K562 (cell line): Measurements from ENCODE around the gene ANKH. TPM values are rescaled to one million over a fixed set of nuclear protein-coding genes. Genes with fewer than 3 reads are reported as not detected.

Source experiments
- ARNT ChIP-seq, 2 experiments: fragments of 450-650 bp; IDR thresholded peaks; 2 replicates each; pipeline ENCODE4 v1.6.1; 2016; ENCODE audit warnings: mild to moderate bottlenecking in 1 of 2
- BACH1 ChIP-seq: fragments of 200-800 bp; sonication (Bioruptor generic); IDR thresholded peaks from 2 replicates; pipeline ENCODE4 v1.6.1; 2016; ENCODE audit warnings: missing genetic modification characterization, missing compliant biosample characterization
- C11orf30 ChIP-seq: fragments of 450-650 bp; IDR thresholded peaks from 2 replicates; pipeline ENCODE4 v1.6.1; 2016; ENCODE audit warnings: low read depth, mild to moderate bottlenecking
- FOXK2 ChIP-seq, 2 experiments: fragments of 450-650 bp; IDR thresholded peaks in 1 of 2; conservative IDR thresholded peaks in 1 of 2; 2 replicates each; pipeline ENCODE4 v1.6.1; 2016; ENCODE audit warnings: low read depth in 2 of 2, mild to moderate bottlenecking in 1 of 2
- FOXM1 ChIP-seq, 2 experiments: fragments of 450-650 bp in 1 of 2; sonication (generic) in 1 of 2; formaldehyde crosslinking in 1 of 2; IDR thresholded peaks; 2 replicates each; pipeline versions ENCODE4 v1.6.1 to v1.9.0; 2017 to 2022; ENCODE audit warnings: low read depth in 2 of 2, mild to moderate bottlenecking in 2 of 2, missing genetic modification reagents in 1 of 2, moderate library complexity in 1 of 2
- KHSRP ChIP-seq: fragments of 450-650 bp; IDR thresholded peaks from 2 replicates; pipeline ENCODE4 v1.6.1; 2017
- MAFF ChIP-seq: IDR thresholded peaks from 2 replicates; pipeline ENCODE4 v1.6.1; 2012; ENCODE audit warnings: low read length, improper control_type of control experiment
- NRF1 ChIP-seq, 2 experiments: fragments of 450-650 bp; IDR thresholded peaks in 1 of 2; conservative IDR thresholded peaks in 1 of 2; 2 replicates each; pipeline ENCODE4 v1.6.1; 2014; ENCODE audit warnings: mild to moderate bottlenecking in 2 of 2
- ZNF24 ChIP-seq: fragments of 450-650 bp; IDR thresholded peaks from 2 replicates; pipeline ENCODE4 v1.6.1; 2016
- ZNF316 ChIP-seq: fragments of 450-650 bp; IDR thresholded peaks from 2 replicates; pipeline ENCODE4 v1.6.1; 2016
- ZNF589 ChIP-seq: fragments of 200-800 bp; sonication (Bioruptor generic); IDR thresholded peaks from 2 replicates; pipeline ENCODE4 v1.6.1; 2016; ENCODE audit warnings: low read depth, missing genetic modification characterization, missing compliant biosample characterization
- polyA plus RNA-seq, 8 experiments: library from polyadenylated mRNA; depleted of rRNA in 4 of 8; stranded (reverse) in 5 of 8; unstranded in 3 of 8; fragments of >200 nt; fragmentation: Nextera tagmentation in 2 of 8; fragmentation: Illumina TruSeq in 1 of 8; extraction: Ambion mirVana in 2 of 8; extraction: Trizol in 1 of 8; gene quantifications; 2 replicates each; pipeline versions ENCODE4 v1.2.1 to v1.2.3, GENCODE V29; 2011 to 2014; ENCODE audit warnings: inconsistent platforms in 1 of 8, missing spikeins in 1 of 8
- total RNA-seq, 7 experiments: library from RNA; depleted of rRNA in 6 of 7; stranded (reverse); fragments of >200 nt in 6 of 7; fragmentation: Illumina TruSeq in 2 of 7; extraction: Trizol in 2 of 7; gene quantifications; 2 replicates each; pipeline versions ENCODE4 v1.2.1 to v1.2.3, GENCODE V29; 2011 to 2021; ENCODE audit warnings: low replicate concordance in 1 of 7
- TF ChIP-seq, protein P1 (sequence below), 2 experiments: fragments of 200-800 bp in 1 of 2; sonication (Bioruptor generic) in 1 of 2; sonication (generic) in 1 of 2; formaldehyde crosslinking in 1 of 2; IDR thresholded peaks in 1 of 2; conservative IDR thresholded peaks in 1 of 2; 2 replicates each; pipeline versions ENCODE4 v1.5.0 to v1.6.1; 2016 to 2020; ENCODE audit warnings: missing compliant biosample characterization in 1 of 2, missing genetic modification characterization in 1 of 2, missing genetic modification reagents in 1 of 2
- TF ChIP-seq, protein P2 (sequence below): fragments of 450-650 bp; IDR thresholded peaks from 2 replicates; pipeline ENCODE4 v1.6.1; 2016; ENCODE audit warnings: borderline replicate concordance
- TF ChIP-seq, protein P3 (sequence below): fragments of 450-650 bp; IDR thresholded peaks from 2 replicates; pipeline ENCODE4 v1.6.1; 2017; ENCODE audit warnings: antibody characterized with exemption, mild to moderate bottlenecking

ANKH gene
- total and polyA plus RNA-seq, 9 of the 15 experiments (the other 6 are each of a cell fraction or from before 2014, with no cell fraction given) = 0.79 to 12.2 (median 4.5) TPM

DNA sequence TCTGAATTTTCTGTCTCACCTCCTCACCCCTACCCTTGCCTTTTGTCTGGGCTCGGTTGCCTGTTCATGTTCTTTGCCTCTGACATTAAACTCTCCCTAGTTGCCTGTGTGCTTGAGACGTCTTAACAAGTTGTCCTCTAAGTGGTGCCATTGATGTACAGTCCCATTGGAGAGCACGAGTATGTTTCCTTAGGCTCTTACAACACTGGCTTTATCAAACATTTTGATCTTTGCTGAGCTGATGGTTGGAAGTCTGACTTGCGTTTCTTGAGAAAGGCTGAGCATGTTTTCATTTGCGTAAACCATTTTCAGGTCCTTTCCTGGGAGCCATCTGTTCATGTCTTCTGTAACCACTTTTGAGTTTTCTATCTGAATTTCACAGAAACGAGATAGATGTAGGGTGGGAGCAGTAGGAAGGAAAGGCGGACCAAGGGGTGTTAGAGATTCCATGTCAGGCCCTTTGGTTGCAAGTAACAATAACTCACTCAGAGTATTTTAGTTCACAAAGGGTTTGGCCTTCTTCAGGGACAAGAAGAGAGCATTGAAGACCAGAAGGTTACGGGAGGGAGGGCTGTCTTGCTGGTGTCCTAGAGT, 171.7 kb downstream of the ANKH start (continued):
- TF ChIP-seq NRF1 (conservative IDR thresholded peaks at IDR 0.05 in 1 of 2, IDR thresholded peaks at IDR 0.05 in 1 of 2) (0 out of 4 replicates have a peak, but pooled peaks of 1 of the 2 experiments have one; percentile 14), KHSRP (no peak), FOXM1 (IDR thresholded peaks at IDR 0.05; ENCODE audit: low read depth) (no peak), FOXM1 (CRISPR knock-in tag; IDR thresholded peaks at IDR 0.05; ENCODE audit: low read depth) (no peak), ZNF316 (peak; percentile 72), FOXK2 (conservative IDR thresholded peaks at IDR 0.05 in 1 of 2, IDR thresholded peaks at IDR 0.05 in 1 of 2; ENCODE audit: low read depth in 2 of 2) (peak; percentile 64 to 73; a peak in 2 of 4 replicates), BACH1 (tag) (peak; percentile 79; the same call in 1 of the 2 replicates), ARNT (IDR thresholded peaks at IDR 0.05) (peak in 1 of 2 experiments; percentile 66; a peak in 1 of 4 replicates), ZNF589 (CRISPR knock-in tag) (no peak), C11orf30 (peak; percentile 79), MAFF (peak; percentile 38; the same call in 1 of the 2 replicates), ZNF24 (no peak)
- TF ChIP-seq, protein P1, sequence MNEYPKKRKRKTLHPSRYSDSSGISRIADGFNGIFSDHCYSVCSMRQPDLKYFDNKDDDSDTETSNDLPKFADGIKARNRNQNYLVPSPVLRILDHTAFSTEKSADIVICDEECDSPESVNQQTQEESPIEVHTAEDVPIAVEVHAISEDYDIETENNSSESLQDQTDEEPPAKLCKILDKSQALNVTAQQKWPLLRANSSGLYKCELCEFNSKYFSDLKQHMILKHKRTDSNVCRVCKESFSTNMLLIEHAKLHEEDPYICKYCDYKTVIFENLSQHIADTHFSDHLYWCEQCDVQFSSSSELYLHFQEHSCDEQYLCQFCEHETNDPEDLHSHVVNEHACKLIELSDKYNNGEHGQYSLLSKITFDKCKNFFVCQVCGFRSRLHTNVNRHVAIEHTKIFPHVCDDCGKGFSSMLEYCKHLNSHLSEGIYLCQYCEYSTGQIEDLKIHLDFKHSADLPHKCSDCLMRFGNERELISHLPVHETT (CRISPR knock-in tag; conservative IDR thresholded peaks at IDR 0.05 in 1 of 2, IDR thresholded peaks at IDR 0.05 in 1 of 2) = peak in 1 of 2 experiments; percentile 54; a peak in 1 of 4 replicates
- TF ChIP-seq, protein P2, sequence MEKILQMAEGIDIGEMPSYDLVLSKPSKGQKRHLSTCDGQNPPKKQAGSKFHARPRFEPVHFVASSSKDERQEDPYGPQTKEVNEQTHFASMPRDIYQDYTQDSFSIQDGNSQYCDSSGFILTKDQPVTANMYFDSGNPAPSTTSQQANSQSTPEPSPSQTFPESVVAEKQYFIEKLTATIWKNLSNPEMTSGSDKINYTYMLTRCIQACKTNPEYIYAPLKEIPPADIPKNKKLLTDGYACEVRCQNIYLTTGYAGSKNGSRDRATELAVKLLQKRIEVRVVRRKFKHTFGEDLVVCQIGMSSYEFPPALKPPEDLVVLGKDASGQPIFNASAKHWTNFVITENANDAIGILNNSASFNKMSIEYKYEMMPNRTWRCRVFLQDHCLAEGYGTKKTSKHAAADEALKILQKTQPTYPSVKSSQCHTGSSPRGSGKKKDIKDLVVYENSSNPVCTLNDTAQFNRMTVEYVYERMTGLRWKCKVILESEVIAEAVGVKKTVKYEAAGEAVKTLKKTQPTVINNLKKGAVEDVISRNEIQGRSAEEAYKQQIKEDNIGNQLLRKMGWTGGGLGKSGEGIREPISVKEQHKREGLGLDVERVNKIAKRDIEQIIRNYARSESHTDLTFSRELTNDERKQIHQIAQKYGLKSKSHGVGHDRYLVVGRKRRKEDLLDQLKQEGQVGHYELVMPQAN = no peak
- TF ChIP-seq, protein P3, sequence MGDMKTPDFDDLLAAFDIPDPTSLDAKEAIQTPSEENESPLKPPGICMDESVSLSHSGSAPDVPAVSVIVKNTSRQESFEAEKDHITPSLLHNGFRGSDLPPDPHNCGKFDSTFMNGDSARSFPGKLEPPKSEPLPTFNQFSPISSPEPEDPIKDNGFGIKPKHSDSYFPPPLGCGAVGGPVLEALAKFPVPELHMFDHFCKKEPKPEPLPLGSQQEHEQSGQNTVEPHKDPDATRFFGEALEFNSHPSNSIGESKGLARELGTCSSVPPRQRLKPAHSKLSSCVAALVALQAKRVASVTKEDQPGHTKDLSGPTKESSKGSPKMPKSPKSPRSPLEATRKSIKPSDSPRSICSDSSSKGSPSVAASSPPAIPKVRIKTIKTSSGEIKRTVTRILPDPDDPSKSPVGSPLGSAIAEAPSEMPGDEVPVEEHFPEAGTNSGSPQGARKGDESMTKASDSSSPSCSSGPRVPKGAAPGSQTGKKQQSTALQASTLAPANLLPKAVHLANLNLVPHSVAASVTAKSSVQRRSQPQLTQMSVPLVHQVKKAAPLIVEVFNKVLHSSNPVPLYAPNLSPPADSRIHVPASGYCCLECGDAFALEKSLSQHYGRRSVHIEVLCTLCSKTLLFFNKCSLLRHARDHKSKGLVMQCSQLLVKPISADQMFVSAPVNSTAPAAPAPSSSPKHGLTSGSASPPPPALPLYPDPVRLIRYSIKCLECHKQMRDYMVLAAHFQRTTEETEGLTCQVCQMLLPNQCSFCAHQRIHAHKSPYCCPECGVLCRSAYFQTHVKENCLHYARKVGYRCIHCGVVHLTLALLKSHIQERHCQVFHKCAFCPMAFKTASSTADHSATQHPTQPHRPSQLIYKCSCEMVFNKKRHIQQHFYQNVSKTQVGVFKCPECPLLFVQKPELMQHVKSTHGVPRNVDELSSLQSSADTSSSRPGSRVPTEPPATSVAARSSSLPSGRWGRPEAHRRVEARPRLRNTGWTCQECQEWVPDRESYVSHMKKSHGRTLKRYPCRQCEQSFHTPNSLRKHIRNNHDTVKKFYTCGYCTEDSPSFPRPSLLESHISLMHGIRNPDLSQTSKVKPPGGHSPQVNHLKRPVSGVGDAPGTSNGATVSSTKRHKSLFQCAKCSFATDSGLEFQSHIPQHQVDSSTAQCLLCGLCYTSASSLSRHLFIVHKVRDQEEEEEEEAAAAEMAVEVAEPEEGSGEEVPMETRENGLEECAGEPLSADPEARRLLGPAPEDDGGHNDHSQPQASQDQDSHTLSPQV = peak; percentile 86
